HCT116 (cell line): Measurements from ENCODE around the gene POU2F3. TPM values are rescaled to one million over a fixed set of nuclear protein-coding genes. Genes with fewer than 3 reads are reported as not detected.

Source experiments
- ATAC-seq: fragments of 200-7000 bp; cut with Tn5 transposase; 2 replicates; pipeline ENCODE4 v1.9.1; 2020; ENCODE audit warnings: mild to moderate bottlenecking, moderate library complexity
- BruUV-seq: library from RNA; stranded (reverse); fragments of 400-500 nt; replicated peaks from 2 replicates; lab custom pipeline; 2021; lab: Mats Ljungman, UMichigan
- CTCF ChIA-PET: fragments of 300-600 bp; sonication (Branson Sonifier 250); formaldehyde crosslinking; loops from one replicate; lab custom pipeline; 2021; ENCODE audit warnings: antibody characterized with exemption; lab: Charles Lee
- POLR2A ChIA-PET: fragments of 300-600, 350-600 bp; sonication (Branson Sonifier 250); formaldehyde crosslinking; loops from one replicate; lab custom pipeline; 2021; ENCODE audit warnings: antibody characterized with exemption; lab: Charles Lee
- RAD21 ChIA-PET, 2 experiments: fragments of 300-600 bp; sonication (Branson Sonifier 250); formaldehyde crosslinking; loops; one replicate each; lab custom pipeline; 2023; ENCODE audit warnings: low total read pairs in 2 of 2; ENCODE audit not compliant: uncharacterized antibody in 2 of 2, unreplicated experiment in 2 of 2, low non-redundant PET in 1 of 2; lab: Charles Lee
- DNase-seq: peaks from one replicate; pipeline ENCODE4 v3.0.0-alpha.2; 2010; ENCODE audit warnings: low read depth, low spot score
- H2AFZ ChIP-seq: fragments of 200-600 bp; shearing (Covaris generic), sonication (generic); 2 replicates; pipeline ENCODE4 v1.6.1; 2017; ENCODE audit warnings: low read depth, mixed run types, mixed read lengths, antibody characterized with exemption, low read length; ENCODE audit not compliant: poor library complexity, severe bottlenecking
- H3K27ac ChIP-seq: 2 replicates; pipeline ENCODE4 v1.5.1; 2012; ENCODE audit warnings: low read depth, low read length
- H3K27me3 ChIP-seq: fragments of 200-600 bp; sonication (generic); 2 replicates; pipeline ENCODE4 v1.6.1; 2016; ENCODE audit warnings: mixed run types, low read length, mixed read lengths; ENCODE audit not compliant: insufficient read depth
- H3K36me3 ChIP-seq, 2 experiments: fragments of 200-500 bp in 1 of 2; fragments of 200-600 bp in 1 of 2; sonication (Bioruptor generic) in 1 of 2; sonication (generic) in 1 of 2; 2 replicates each; pipeline versions ENCODE4 v1.5.1 to v1.6.1; 2014 to 2016; ENCODE audit warnings: low read length in 2 of 2, inconsistent platforms in 1 of 2, mixed read lengths in 1 of 2, mixed run types in 1 of 2; ENCODE audit not compliant: insufficient read depth in 2 of 2, control insufficient read depth in 1 of 2
- H3K4me1 ChIP-seq, 2 experiments: fragments of 200-600 bp in 1 of 2; sonication (generic) in 1 of 2; 2 replicates each; pipeline versions ENCODE4 v1.5.1 to v1.6.1; 2012 to 2017; ENCODE audit warnings: low read length in 2 of 2, inconsistent platforms in 1 of 2, mild to moderate bottlenecking in 1 of 2, mixed read lengths in 1 of 2, mixed run types in 1 of 2, moderate library complexity in 1 of 2; ENCODE audit not compliant: insufficient read depth in 2 of 2, control insufficient read depth in 1 of 2
- H3K4me2 ChIP-seq: fragments of 200-600 bp; sonication (generic); 2 replicates; pipeline ENCODE4 v1.6.1; 2017; ENCODE audit warnings: mixed run types, low read length, mixed read lengths
- H3K4me3 ChIP-seq, 2 experiments: fragments of 200-600 bp in 1 of 2; sonication (generic) in 1 of 2; replicated peaks in 1 of 2; 2 replicates each; pipeline ENCODE4 v1.5.1; 2011 to 2016; ENCODE audit warnings: low read length in 2 of 2, control low read depth in 1 of 2, low read depth in 1 of 2, mild to moderate bottlenecking in 1 of 2, mixed read lengths in 1 of 2, mixed run types in 1 of 2
- H3K79me2 ChIP-seq: fragments of 200-600 bp; sonication (generic); 2 replicates; pipeline ENCODE4 v1.6.1; 2017; ENCODE audit warnings: mild to moderate bottlenecking, mixed run types, low read length, moderate library complexity, mixed read lengths; ENCODE audit not compliant: insufficient read depth
- H3K9ac ChIP-seq: fragments of 200-600 bp; sonication (generic); 2 replicates; pipeline ENCODE4 v1.6.1; 2016; ENCODE audit warnings: low read length, mixed read lengths
- H3K9me2 ChIP-seq: fragments of 200-600 bp; sonication (generic), shearing (Covaris generic); 2 replicates; pipeline ENCODE4 v1.6.1; 2017; ENCODE audit warnings: mixed run types, mild to moderate bottlenecking, moderate library complexity; ENCODE audit not compliant: insufficient read depth
- H3K9me3 ChIP-seq, 2 experiments: fragments of 200-500 bp in 1 of 2; fragments of 200-600 bp in 1 of 2; sonication (Bioruptor generic) in 1 of 2; sonication (generic) in 1 of 2; 2 replicates each; pipeline ENCODE4 v1.6.1; 2014 to 2017; ENCODE audit warnings: low read length in 2 of 2, mixed read lengths in 2 of 2, inconsistent platforms in 1 of 2, low read depth in 1 of 2, mild to moderate bottlenecking in 1 of 2, mixed run types in 1 of 2, moderate library complexity in 1 of 2; ENCODE audit not compliant: control insufficient read depth in 1 of 2, insufficient read depth in 1 of 2
- H4K20me1 ChIP-seq: fragments of 200-600 bp; sonication (generic), shearing (Covaris generic); 2 replicates; pipeline ENCODE4 v1.6.1; 2017; ENCODE audit warnings: mixed run types, mild to moderate bottlenecking, moderate library complexity; ENCODE audit not compliant: insufficient read depth
- CEBPB ChIP-seq: IDR thresholded peaks from 2 replicates; pipeline ENCODE4 v1.6.1; 2012; ENCODE audit warnings: low read depth
- EGR1 ChIP-seq: IDR thresholded peaks from 2 replicates; pipeline ENCODE4 v1.6.1; 2012; ENCODE audit warnings: low read depth
- ELF1 ChIP-seq: IDR thresholded peaks from 2 replicates; pipeline ENCODE4 v1.6.1; 2012; ENCODE audit warnings: low read depth, borderline replicate concordance
- EZH2 ChIP-seq: fragments of 200-600 bp; sonication (generic); IDR thresholded peaks from 2 replicates; pipeline ENCODE4 v1.6.1; 2017; ENCODE audit warnings: antibody characterized with exemption, mixed run types
- EZH2phosphoT487 ChIP-seq: fragments of 200-600 bp; IDR thresholded peaks from 2 replicates; pipeline ENCODE4 v1.6.1; 2018; ENCODE audit warnings: antibody characterized with exemption, borderline replicate concordance
- FOSL1 ChIP-seq: IDR thresholded peaks from 2 replicates; pipeline ENCODE4 v1.6.1; 2012; ENCODE audit warnings: low read depth
- POLR2AphosphoS5 ChIP-seq: IDR thresholded peaks from 2 replicates; pipeline ENCODE4 v1.6.1; 2011; ENCODE audit warnings: mild to moderate bottlenecking, low read depth, low read length, moderate library complexity
- RAD21 ChIP-seq: IDR thresholded peaks from 2 replicates; pipeline ENCODE4 v1.6.1; 2012; ENCODE audit warnings: low read depth, mild to moderate bottlenecking
- TCF7L2 ChIP-seq: IDR thresholded peaks from 2 replicates; pipeline ENCODE4 v1.7.0; 2011; ENCODE audit warnings: borderline replicate concordance, inconsistent platforms; ENCODE audit not compliant: insufficient read depth, insufficient read length; ENCODE audit errors: extremely low read depth
- YY1 ChIP-seq: IDR thresholded peaks from 2 replicates; pipeline ENCODE4 v1.6.1; 2011; ENCODE audit warnings: low read length, low read depth, moderate library complexity, mild to moderate bottlenecking; ENCODE audit not compliant: insufficient replicate concordance; ENCODE audit errors: extremely low read depth
- intact Hi-C: fragments of 100-400 bp; cut with micrococcal nuclease; formaldehyde crosslinking; loops from 2 replicates; pipeline ENCODE4 v1.10.0; 2022
- total RNA-seq: library from RNA; stranded (reverse); gene quantifications from one replicate; pipeline ENCODE4 v1.2.1, GENCODE V29; 2021; ENCODE audit not compliant: unreplicated experiment
- TF ChIP-seq, protein P1 (sequence below): IDR thresholded peaks from 2 replicates; pipeline ENCODE4 v1.6.1; 2012; ENCODE audit warnings: low read depth
- TF ChIP-seq, protein P2 (sequence below): IDR thresholded peaks from 2 replicates; pipeline ENCODE4 v1.6.1; 2012
- TF ChIP-seq, protein P3 (sequence below): IDR thresholded peaks from 2 replicates; pipeline ENCODE4 v1.6.1; 2012

POU2F3 gene
- total RNA-seq, 1 experiment from 2014 or later = 0.15 TPM

DNA sequence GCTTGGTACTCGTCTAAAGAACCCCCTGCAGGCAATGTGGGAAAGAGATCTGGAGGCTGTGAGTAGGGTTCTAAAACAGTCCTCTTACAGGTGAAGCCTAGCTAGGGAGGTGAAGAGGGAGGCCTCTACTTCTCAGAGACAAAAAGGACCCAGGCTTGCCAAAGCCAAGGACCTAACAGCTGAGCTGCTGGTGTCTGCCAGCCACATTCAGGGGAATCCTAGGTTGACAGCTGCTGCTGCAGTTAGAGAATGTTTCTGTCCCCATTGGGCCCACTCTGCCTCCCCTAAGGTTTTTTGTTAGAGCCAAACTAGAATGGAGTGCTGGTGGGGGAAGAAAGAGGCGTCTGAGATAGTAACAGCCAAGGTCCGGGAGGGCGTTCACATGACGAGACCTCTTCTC, 58.5 kb downstream of the POU2F3 start:
- intact Hi-C loops = no loop called here
- H3K79me2 ChIP-seq = no peaks in the 10 kb centered on the region
- no peaks in the 10 kb centered on the region for H3K36me3 ChIP-seq
- RAD21 ChIA-PET = no interaction called here
- H3K4me3 ChIP-seq = no peak overlapping the region
- no peak for TF ChIP-seq EZH2phosphoT487
- no peak for TF ChIP-seq EZH2
- no peak for TF ChIP-seq FOSL1
- no TSS peak for BruUV-seq
- POLR2A ChIA-PET = interaction anchor here (6.4 kb wide), 1 partner anchor 62 kb away, joined by 37 read pairs; no protein-coding TSS in a partner anchor
- H3K9ac ChIP-seq = no peak overlapping the region
- H2AFZ ChIP-seq = no peak overlapping the region
- peaks cover 11% of the 10 kb centered on the region; the same call in 1 of the 2 replicates for H3K27me3 ChIP-seq
- DNase-seq (no peak), ATAC-seq (no peak)
- H4K20me1 ChIP-seq = no peaks in the 10 kb centered on the region
- no peaks in the 10 kb centered on the region for H3K9me3 ChIP-seq
- H3K27ac ChIP-seq = no peak overlapping the region
- H3K4me2 ChIP-seq = no peak overlapping the region
- peaks cover 7 to 33% of the 10 kb centered on the region in 2 experiments for H3K4me1 ChIP-seq
- CTCF ChIA-PET = interaction anchor here (11.3 kb wide), 1 partner anchor 64 kb away, joined by 240 read pairs; the partner anchor contains the start of gene POU2F3
- H3K9me2 ChIP-seq = no peaks in the 10 kb centered on the region

DNA sequence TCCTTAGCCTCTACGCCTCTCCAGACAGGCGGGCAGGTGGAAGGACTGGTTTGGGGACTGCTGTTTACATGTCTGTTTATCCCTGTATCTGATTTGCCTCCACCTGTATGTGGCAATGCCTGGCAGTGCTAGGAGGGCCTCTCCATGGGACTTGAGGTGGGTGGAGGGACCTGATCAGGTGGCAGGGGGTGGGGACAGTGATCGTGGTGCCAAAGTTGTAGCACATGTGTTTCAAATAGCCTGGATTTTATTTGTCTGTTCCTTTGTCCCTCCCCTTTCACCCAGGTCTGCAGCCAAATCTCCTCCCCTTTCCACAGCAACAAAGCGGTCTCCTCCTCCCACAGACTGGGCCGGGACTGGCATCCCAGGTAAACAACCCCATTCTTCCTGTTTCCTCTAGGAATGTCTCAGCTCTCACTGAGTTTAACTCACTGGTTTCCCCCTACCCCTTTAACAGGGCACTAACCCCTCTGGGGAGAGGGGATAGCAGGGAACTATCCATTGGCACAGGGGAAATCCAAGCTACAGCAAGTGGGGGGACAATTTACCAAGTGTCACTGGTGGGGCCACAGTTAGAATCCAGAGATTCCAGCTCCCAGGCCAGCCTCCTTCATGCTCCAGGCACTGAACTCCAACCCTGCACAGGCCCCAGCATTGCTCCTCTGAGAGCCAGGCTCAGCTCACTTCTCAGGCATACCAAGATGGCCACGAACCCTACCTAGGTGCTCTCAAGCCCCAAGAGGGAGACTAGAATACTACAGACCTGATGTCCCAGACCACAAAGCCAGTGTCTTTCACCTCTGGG, 62.3 kb downstream of the POU2F3 start:
- H3K36me3 ChIP-seq = no peaks in the 10 kb centered on the region
- ChIA-PET RAD21 (interaction anchor here (1.0 to 1.2 kb wide), 3 partner anchors 66 to 68 kb away, joined by 3 to 7 read pairs (median 3); no protein-coding TSS in a partner anchor), POLR2A (interaction anchor here (0.9 to 6.4 kb wide), 2 partner anchors 54 to 66 kb away, joined by 5 to 37 read pairs; no protein-coding TSS in a partner anchor), CTCF (interaction anchor here (0.6 to 11.3 kb wide), 31 partner anchors 8 to 383 kb away, joined by 3 to 240 read pairs (median 4); partner anchors contain the start of genes POU2F3 and TLCD5)
- no peak for DNase-seq
- no peaks in the 10 kb centered on the region for H4K20me1 ChIP-seq
- intact Hi-C loops = no loop called here
- 0 out of 2 replicates have a peak overlapping the region, but pooled peaks have one; percentile 5 for H3K4me2 ChIP-seq
- peak overlapping the region; percentile 36 for H2AFZ ChIP-seq
- no peaks in the 10 kb centered on the region for H3K9me2 ChIP-seq
- H3K79me2 ChIP-seq = no peaks in the 10 kb centered on the region
- H3K9ac ChIP-seq = no peak overlapping the region
- no peaks in the 10 kb centered on the region for H3K9me3 ChIP-seq
- H3K27ac ChIP-seq = no peak overlapping the region
- ATAC-seq = peak; percentile 12
- no peaks in the 10 kb centered on the region for H3K27me3 ChIP-seq
- no TSS peak for BruUV-seq
- H3K4me3 ChIP-seq = no peak overlapping the region
- H3K4me1 ChIP-seq = peaks cover 20 to 63% of the 10 kb centered on the region in 2 experiments
- TF ChIP-seq CEBPB (no peak), EGR1 (no peak), FOSL1 (no peak), TCF7L2 (no peak), YY1 (no peak), RAD21 (no peak), EZH2 (no peak), ELF1 (no peak), POLR2AphosphoS5 (no peak)
- TF ChIP-seq, protein P1, sequence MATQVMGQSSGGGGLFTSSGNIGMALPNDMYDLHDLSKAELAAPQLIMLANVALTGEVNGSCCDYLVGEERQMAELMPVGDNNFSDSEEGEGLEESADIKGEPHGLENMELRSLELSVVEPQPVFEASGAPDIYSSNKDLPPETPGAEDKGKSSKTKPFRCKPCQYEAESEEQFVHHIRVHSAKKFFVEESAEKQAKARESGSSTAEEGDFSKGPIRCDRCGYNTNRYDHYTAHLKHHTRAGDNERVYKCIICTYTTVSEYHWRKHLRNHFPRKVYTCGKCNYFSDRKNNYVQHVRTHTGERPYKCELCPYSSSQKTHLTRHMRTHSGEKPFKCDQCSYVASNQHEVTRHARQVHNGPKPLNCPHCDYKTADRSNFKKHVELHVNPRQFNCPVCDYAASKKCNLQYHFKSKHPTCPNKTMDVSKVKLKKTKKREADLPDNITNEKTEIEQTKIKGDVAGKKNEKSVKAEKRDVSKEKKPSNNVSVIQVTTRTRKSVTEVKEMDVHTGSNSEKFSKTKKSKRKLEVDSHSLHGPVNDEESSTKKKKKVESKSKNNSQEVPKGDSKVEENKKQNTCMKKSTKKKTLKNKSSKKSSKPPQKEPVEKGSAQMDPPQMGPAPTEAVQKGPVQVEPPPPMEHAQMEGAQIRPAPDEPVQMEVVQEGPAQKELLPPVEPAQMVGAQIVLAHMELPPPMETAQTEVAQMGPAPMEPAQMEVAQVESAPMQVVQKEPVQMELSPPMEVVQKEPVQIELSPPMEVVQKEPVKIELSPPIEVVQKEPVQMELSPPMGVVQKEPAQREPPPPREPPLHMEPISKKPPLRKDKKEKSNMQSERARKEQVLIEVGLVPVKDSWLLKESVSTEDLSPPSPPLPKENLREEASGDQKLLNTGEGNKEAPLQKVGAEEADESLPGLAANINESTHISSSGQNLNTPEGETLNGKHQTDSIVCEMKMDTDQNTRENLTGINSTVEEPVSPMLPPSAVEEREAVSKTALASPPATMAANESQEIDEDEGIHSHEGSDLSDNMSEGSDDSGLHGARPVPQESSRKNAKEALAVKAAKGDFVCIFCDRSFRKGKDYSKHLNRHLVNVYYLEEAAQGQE = no peak
- TF ChIP-seq, protein P2, sequence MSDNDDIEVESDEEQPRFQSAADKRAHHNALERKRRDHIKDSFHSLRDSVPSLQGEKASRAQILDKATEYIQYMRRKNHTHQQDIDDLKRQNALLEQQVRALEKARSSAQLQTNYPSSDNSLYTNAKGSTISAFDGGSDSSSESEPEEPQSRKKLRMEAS = no peak
- TF ChIP-seq, protein P3, sequence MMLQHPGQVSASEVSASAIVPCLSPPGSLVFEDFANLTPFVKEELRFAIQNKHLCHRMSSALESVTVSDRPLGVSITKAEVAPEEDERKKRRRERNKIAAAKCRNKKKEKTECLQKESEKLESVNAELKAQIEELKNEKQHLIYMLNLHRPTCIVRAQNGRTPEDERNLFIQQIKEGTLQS = no peak
